ENCODE results near the gene DEFB132. TPM values are rescaled to one million over a fixed set of nuclear protein-coding genes. Genes with fewer than 3 reads are reported as not detected.

Gene DEFB132
- total and polyA plus RNA-seq, 4 experiments from 2014 or later, result not detected

GRCh38 chr20:263701-264100, 6.2 kb downstream of the DEFB132 start:
- Histone ChIP-seq H3K9me3 (ENCODE audit: control insufficient read depth in 1 of 2, low read length in 2 of 2) (no peaks in the 10 kb centered on the region), H3K4me1 (ENCODE audit: insufficient read depth, low read length) (peaks cover 7% of the 10 kb centered on the region), H3K4me3 (ENCODE audit: low read length in 2 of 2) (no peak overlapping the region), H3K36me3 (ENCODE audit: insufficient read depth, low read length) (no peaks in the 10 kb centered on the region), H3K27me3 (ENCODE audit: insufficient read depth, low read length) (no peaks in the 10 kb centered on the region), H3K27ac (ENCODE audit: low read depth, low read length) (no peak overlapping the region)
- H3K27ac Mint-ChIP-seq, result no peak overlapping the region
- intact Hi-C loops (cut with micrococcal nuclease), result no loop called here
- H3K36me3 Mint-ChIP-seq, result no peaks in the 10 kb centered on the region
- H3K4me3 Mint-ChIP-seq, result no peak overlapping the region
- peaks cover 11 to 16% (median 12%) of the 10 kb centered on the region in 4 donors for H3K4me1 Mint-ChIP-seq
- CTCF ChIA-PET (ENCODE audit: partially characterized antibody), result interaction anchor here (0.7 to 6.7 kb wide), 3 partner anchors 9 to 67 kb away, joined by 3 to 79 read pairs (median 3); no protein-coding TSS in a partner anchor
- POLR2A ChIA-PET (ENCODE audit: partially characterized antibody), result no interaction called here
- H3K27me3 Mint-ChIP-seq, result peaks cover 3 to 29% of the 10 kb centered on the region in 2 donors
- H3K9me3 Mint-ChIP-seq, result no peaks in the 10 kb centered on the region
- DNase-seq, result no peak

- intact Hi-C loops (cut with micrococcal nuclease), result loop anchor here (1.0 to 2.0 kb wide), 2 partner anchors 58 to 64 kb away; no protein-coding TSS in a partner anchor
- Mint-ChIP-seq H3K27me3 (peaks cover 3 to 21% of the 10 kb centered on the region in 2 donors), H3K9me3 (no peaks in the 10 kb centered on the region), H3K36me3 (no peaks in the 10 kb centered on the region), H3K27ac (peak overlapping the region in 4 of 7 donors; percentile 52 to 72 (median 64)), H3K4me3 (peak overlapping the region; percentile 80 to 87 (median 84)), H3K4me1 (peaks cover 7 to 11% (median 9%) of the 10 kb centered on the region in 4 donors)
- H3K9me3 ChIP-seq (ENCODE audit: control insufficient read depth in 1 of 2, low read length in 2 of 2), result no peaks in the 10 kb centered on the region
- H3K36me3 ChIP-seq (ENCODE audit: insufficient read depth, low read length), result no peaks in the 10 kb centered on the region
- no peaks in the 10 kb centered on the region for H3K27me3 ChIP-seq (ENCODE audit: insufficient read depth, low read length)
- POLR2A ChIA-PET (ENCODE audit: partially characterized antibody), result interaction anchor here (1.2 to 1.3 kb wide), 4 partner anchors 9 to 64 kb away, joined by 3 to 6 read pairs (median 4); partner anchors contain the start of genes DEFB132, SOX12 and ZCCHC3
- DNase-seq, result peak; percentile 82 to 87 (median 83)
- no peak overlapping the region for H3K27ac ChIP-seq (ENCODE audit: low read depth, low read length)
- CTCF ChIA-PET (ENCODE audit: partially characterized antibody), result interaction anchor here (0.7 to 6.7 kb wide), 35 partner anchors 8 to 168 kb away, joined by 3 to 79 read pairs (median 4); partner anchors contain the start of genes DEFB129, DEFB132, SOX12 and ZCCHC3
- peak overlapping the region in 1 of 2 donors; percentile 60 for H3K4me3 ChIP-seq (ENCODE audit: low read length in 2 of 2)
- peaks cover 7% of the 10 kb centered on the region for H3K4me1 ChIP-seq (ENCODE audit: insufficient read depth, low read length)
Observed at GRCh38 chr20:266596-267562, 9.4 kb downstream of the DEFB132 start.

GRCh38 chr20:270517-270916, 13.0 kb downstream of the DEFB132 start:
- no peak overlapping the region for H3K4me3 Mint-ChIP-seq
- no peaks in the 10 kb centered on the region for H3K9me3 Mint-ChIP-seq
- peak overlapping the region in 1 of 7 donors; percentile 65 for H3K27ac Mint-ChIP-seq
- no peak for DNase-seq
- peaks cover 7 to 11% (median 9%) of the 10 kb centered on the region in 4 donors for H3K4me1 Mint-ChIP-seq
- Histone ChIP-seq H3K36me3 (ENCODE audit: insufficient read depth, low read length) (no peaks in the 10 kb centered on the region), H3K27ac (ENCODE audit: low read depth, low read length) (no peak overlapping the region), H3K9me3 (ENCODE audit: control insufficient read depth in 1 of 2, low read length in 2 of 2) (no peaks in the 10 kb centered on the region), H3K27me3 (ENCODE audit: insufficient read depth, low read length) (no peaks in the 10 kb centered on the region), H3K4me3 (ENCODE audit: low read length in 2 of 2) (no peak overlapping the region), H3K4me1 (ENCODE audit: insufficient read depth, low read length) (peaks cover 7% of the 10 kb centered on the region)
- CTCF ChIA-PET (ENCODE audit: partially characterized antibody), result interaction anchor here (0.5 to 0.9 kb wide), 3 partner anchors 10 to 60 kb away, joined by 3 read pairs; no protein-coding TSS in a partner anchor
- no peaks in the 10 kb centered on the region for H3K36me3 Mint-ChIP-seq
- POLR2A ChIA-PET (ENCODE audit: partially characterized antibody), result no interaction called here
- intact Hi-C loops (cut with micrococcal nuclease), result no loop called here
- H3K27me3 Mint-ChIP-seq, result peaks cover 3 to 14% of the 10 kb centered on the region in 2 donors

- Histone ChIP-seq H3K27me3 (ENCODE audit: insufficient read depth, low read length) (no peaks in the 10 kb centered on the region), H3K9me3 (ENCODE audit: control insufficient read depth in 1 of 2, low read length in 2 of 2) (no peaks in the 10 kb centered on the region), H3K27ac (ENCODE audit: low read depth, low read length) (no peak overlapping the region), H3K36me3 (ENCODE audit: insufficient read depth, low read length) (no peaks in the 10 kb centered on the region), H3K4me1 (ENCODE audit: insufficient read depth, low read length) (peaks cover 7% of the 10 kb centered on the region), H3K4me3 (ENCODE audit: low read length in 2 of 2) (no peak overlapping the region)
- H3K4me3 Mint-ChIP-seq, result no peak overlapping the region
- H3K4me1 Mint-ChIP-seq, result peaks cover 7 to 11% (median 9%) of the 10 kb centered on the region in 4 donors
- POLR2A ChIA-PET (ENCODE audit: partially characterized antibody), result no interaction called here
- H3K27ac Mint-ChIP-seq, result no peak overlapping the region
- intact Hi-C loops (cut with micrococcal nuclease), result no loop called here
- CTCF ChIA-PET (ENCODE audit: partially characterized antibody), result interaction anchor here (0.8 kb wide), 1 partner anchor 10 kb away, joined by 3 read pairs; no protein-coding TSS in a partner anchor
- no peaks in the 10 kb centered on the region for H3K9me3 Mint-ChIP-seq
- peaks cover 3 to 10% of the 10 kb centered on the region in 2 donors for H3K27me3 Mint-ChIP-seq
- no peak for DNase-seq
- H3K36me3 Mint-ChIP-seq, result peaks cover 0 to 2% of the 10 kb centered on the region in 2 donors
Observed at GRCh38 chr20:271069-271468, 13.5 kb downstream of the DEFB132 start.

- intact Hi-C loops (cut with micrococcal nuclease), result no loop called here
Observed at GRCh38 chr20:271528-271927, 14.0 kb downstream of the DEFB132 start.

GRCh38 chr20:272718-273117, 15.2 kb downstream of the DEFB132 start:
- no peak overlapping the region for H3K4me3 ChIP-seq (ENCODE audit: low read length in 2 of 2)
- no peak for DNase-seq
- Mint-ChIP-seq H3K9me3 (no peaks in the 10 kb centered on the region), H3K36me3 (peaks cover 0 to 5% of the 10 kb centered on the region in 2 donors), H3K4me3 (no peak overlapping the region), H3K27me3 (no peaks in the 10 kb centered on the region), H3K27ac (no peak overlapping the region), H3K4me1 (no peaks in the 10 kb centered on the region)
- no peaks in the 10 kb centered on the region for H3K36me3 ChIP-seq (ENCODE audit: insufficient read depth, low read length)
- H3K27me3 ChIP-seq (ENCODE audit: insufficient read depth, low read length), result no peaks in the 10 kb centered on the region
- ChIA-PET POLR2A (ENCODE audit: partially characterized antibody) (no interaction called here), CTCF (ENCODE audit: partially characterized antibody) (no interaction called here)
- H3K9me3 ChIP-seq (ENCODE audit: control insufficient read depth in 1 of 2, low read length in 2 of 2), result no peaks in the 10 kb centered on the region
- no peaks in the 10 kb centered on the region for H3K4me1 ChIP-seq (ENCODE audit: insufficient read depth, low read length)
- H3K27ac ChIP-seq (ENCODE audit: low read depth, low read length), result no peak overlapping the region
- intact Hi-C loops (cut with micrococcal nuclease), result no loop called here

More at GRCh38 chr20:271528-271927, 14.0 kb downstream of the DEFB132 start:
- ChIA-PET POLR2A (ENCODE audit: partially characterized antibody) (no interaction called here), CTCF (ENCODE audit: partially characterized antibody) (no interaction called here)
- H3K27me3 Mint-ChIP-seq, result peaks cover 3 to 6% of the 10 kb centered on the region in 2 donors
- H3K27ac ChIP-seq (ENCODE audit: low read depth, low read length), result no peak overlapping the region
- peak overlapping the region in 1 of 7 donors; percentile 4 for H3K27ac Mint-ChIP-seq
- H3K36me3 ChIP-seq (ENCODE audit: insufficient read depth, low read length), result no peaks in the 10 kb centered on the region
- peaks cover 3% of the 10 kb centered on the region for H3K4me1 ChIP-seq (ENCODE audit: insufficient read depth, low read length)
- H3K4me3 ChIP-seq (ENCODE audit: low read length in 2 of 2), result no peak overlapping the region
- H3K27me3 ChIP-seq (ENCODE audit: insufficient read depth, low read length), result no peaks in the 10 kb centered on the region
- H3K9me3 Mint-ChIP-seq, result no peaks in the 10 kb centered on the region
- no peaks in the 10 kb centered on the region for H3K9me3 ChIP-seq (ENCODE audit: control insufficient read depth in 1 of 2, low read length in 2 of 2)
- no peak overlapping the region for H3K4me3 Mint-ChIP-seq
- H3K36me3 Mint-ChIP-seq, result peaks cover 0 to 5% of the 10 kb centered on the region in 2 donors
- DNase-seq, result no peak
- peaks cover 4 to 8% (median 6%) of the 10 kb centered on the region in 4 donors for H3K4me1 Mint-ChIP-seq

GRCh38 chr20:273884-274283, 16.4 kb downstream of the DEFB132 start:
- H3K36me3 ChIP-seq (ENCODE audit: insufficient read depth, low read length), result no peaks in the 10 kb centered on the region
- H3K4me1 ChIP-seq (ENCODE audit: insufficient read depth, low read length), result no peaks in the 10 kb centered on the region
- peak overlapping the region in 1 of 7 donors; percentile 5 for H3K27ac Mint-ChIP-seq
- no peaks in the 10 kb centered on the region for H3K27me3 Mint-ChIP-seq
- H3K9me3 ChIP-seq (ENCODE audit: control insufficient read depth in 1 of 2, low read length in 2 of 2), result no peaks in the 10 kb centered on the region
- no peak overlapping the region for H3K4me3 ChIP-seq (ENCODE audit: low read length in 2 of 2)
- no peak for DNase-seq
- H3K36me3 Mint-ChIP-seq, result peaks cover 0 to 5% of the 10 kb centered on the region in 2 donors
- no peak overlapping the region for H3K4me3 Mint-ChIP-seq
- H3K27ac ChIP-seq (ENCODE audit: low read depth, low read length), result no peak overlapping the region
- no peaks in the 10 kb centered on the region for H3K4me1 Mint-ChIP-seq
- no peaks in the 10 kb centered on the region for H3K27me3 ChIP-seq (ENCODE audit: insufficient read depth, low read length)
- H3K9me3 Mint-ChIP-seq, result no peaks in the 10 kb centered on the region
- intact Hi-C loops (cut with micrococcal nuclease), result no loop called here
- CTCF ChIA-PET (ENCODE audit: partially characterized antibody), result no interaction called here
- POLR2A ChIA-PET (ENCODE audit: partially characterized antibody), result no interaction called here

All from CD4-positive, alpha-beta memory T cell (primary cell).